WTC11 (cell line): ENCODE results near the gene RPH3AL. TPM values are rescaled to one million over a fixed set of nuclear protein-coding genes. Genes with fewer than 3 reads are reported as not detected.

Experiments used
- ATAC-seq: fragments of 200-7000 bp; cut with Tn5 transposase; 2 replicates; pipeline ENCODE4 v1.10.0; 2021; ENCODE audit warnings: mild to moderate bottlenecking, moderate library complexity
- CTCF ChIA-PET: fragments of 300-600 bp; sonication (Branson Sonifier 250); formaldehyde crosslinking; loops from one replicate; lab custom pipeline; 2021; ENCODE audit warnings: antibody characterized with exemption; lab: Charles Lee
- POLR2A ChIA-PET: fragments of 350-600 bp; sonication (Branson Sonifier 250); formaldehyde crosslinking; loops from one replicate; lab custom pipeline; 2021; ENCODE audit warnings: antibody characterized with exemption; lab: Charles Lee
- DNase-seq: peaks from one replicate; pipeline ENCODE4 v3.0.0; 2021; ENCODE audit warnings: low spot score
- H3K27ac Mint-ChIP-seq: 2 replicates; pipeline ENCODE4 v1.8.0; 2021; ENCODE audit warnings: mixed read lengths
- H3K27me3 Mint-ChIP-seq: 2 replicates; pipeline ENCODE4 v1.8.0; 2021; ENCODE audit warnings: low read depth, mild to moderate bottlenecking, moderate library complexity, mixed read lengths
- H3K36me3 Mint-ChIP-seq: 2 replicates; pipeline ENCODE4 v1.8.0; 2021; ENCODE audit warnings: mixed read lengths
- H3K4me1 Mint-ChIP-seq: 2 replicates; pipeline ENCODE4 v1.8.0; 2022; ENCODE audit warnings: mixed read lengths
- H3K4me3 Mint-ChIP-seq: 2 replicates; pipeline ENCODE4 v1.8.0; 2021; ENCODE audit warnings: mild to moderate bottlenecking, moderate library complexity, mixed read lengths
- H3K9me3 Mint-ChIP-seq: 2 replicates; pipeline ENCODE4 v1.8.0; 2021; ENCODE audit warnings: mixed read lengths
- AFF4 ChIP-seq: sonication (generic); formaldehyde crosslinking; IDR thresholded peaks from 2 replicates; pipeline ENCODE4 v1.8.1; 2023; ENCODE audit warnings: mild to moderate bottlenecking, missing genetic modification reagents, borderline replicate concordance
- CBFB ChIP-seq: sonication (generic); formaldehyde crosslinking; IDR thresholded peaks from 2 replicates; pipeline ENCODE4 v1.8.1; 2022; ENCODE audit warnings: mild to moderate bottlenecking, low read depth, missing genetic modification reagents
- E2F1 ChIP-seq: sonication (generic); formaldehyde crosslinking; IDR thresholded peaks from 2 replicates; pipeline ENCODE4 v1.8.0; 2022; ENCODE audit warnings: mild to moderate bottlenecking, missing genetic modification reagents
- ELF4 ChIP-seq: sonication (generic); formaldehyde crosslinking; IDR thresholded peaks from 2 replicates; pipeline ENCODE4 v1.8.1; 2022; ENCODE audit warnings: low read depth, mild to moderate bottlenecking, moderate library complexity, missing genetic modification reagents
- ETV6 ChIP-seq: sonication (generic); formaldehyde crosslinking; IDR thresholded peaks from 2 replicates; pipeline ENCODE4 v1.8.1; 2022; ENCODE audit warnings: mild to moderate bottlenecking, missing genetic modification reagents
- GTF2I ChIP-seq: fragments of 250-450 bp; sonication (Bioruptor Pico); conservative IDR thresholded peaks from 2 replicates; pipeline ENCODE4 v1.4.0; 2021; ENCODE audit warnings: mild to moderate bottlenecking
- NFYB ChIP-seq: sonication (generic); formaldehyde crosslinking; conservative IDR thresholded peaks from 2 replicates; pipeline ENCODE4 v1.8.0; 2022; ENCODE audit warnings: low read depth, missing genetic modification reagents
- NR3C1 ChIP-seq: sonication (generic); formaldehyde crosslinking; conservative IDR thresholded peaks from 2 replicates; pipeline ENCODE4 v1.8.1; 2023; ENCODE audit warnings: low read depth, mild to moderate bottlenecking, missing genetic modification reagents
- SMAD4 ChIP-seq: sonication (generic); formaldehyde crosslinking; IDR thresholded peaks from 2 replicates; pipeline ENCODE4 v1.8.0; 2022; ENCODE audit warnings: mild to moderate bottlenecking, missing genetic modification reagents
- SOX15 ChIP-seq: fragments of 250-450 bp; sonication (Bioruptor Pico); IDR thresholded peaks from 2 replicates; pipeline ENCODE4 v1.9.0; 2021; ENCODE audit warnings: mild to moderate bottlenecking
- ZBTB21 ChIP-seq: sonication (generic); formaldehyde crosslinking; IDR thresholded peaks from 2 replicates; pipeline ENCODE4 v1.8.1; 2023; ENCODE audit warnings: mild to moderate bottlenecking, missing genetic modification reagents, borderline replicate concordance
- ZNF317 ChIP-seq: sonication (generic); formaldehyde crosslinking; IDR thresholded peaks from 2 replicates; pipeline ENCODE4 v1.8.1; 2023; ENCODE audit warnings: low read depth, mild to moderate bottlenecking, moderate library complexity, missing genetic modification reagents, borderline replicate concordance
- ZNF671 ChIP-seq: fragments of 250-450 bp; sonication (Bioruptor Pico); IDR thresholded peaks from 2 replicates; pipeline ENCODE4 v1.8.0; 2021; ENCODE audit warnings: mild to moderate bottlenecking
- total RNA-seq: library from RNA; stranded (reverse); gene quantifications from 3 replicates; pipeline ENCODE4 v1.2.3, GENCODE V29; 2021
- TF ChIP-seq, protein P1 (sequence below): sonication (generic); formaldehyde crosslinking; conservative IDR thresholded peaks from 2 replicates; pipeline ENCODE4 v1.8.1; 2023; ENCODE audit warnings: mild to moderate bottlenecking, low read depth, missing genetic modification reagents, moderate library complexity
- TF ChIP-seq, protein P2 (sequence below): sonication (generic); formaldehyde crosslinking; IDR thresholded peaks from 2 replicates; pipeline ENCODE4 v1.8.0; 2023; ENCODE audit warnings: missing genetic modification reagents, mild to moderate bottlenecking, borderline replicate concordance
- TF ChIP-seq, protein P3 (sequence below): fragments of 250-450 bp; sonication (Bioruptor Pico); conservative IDR thresholded peaks from 2 replicates; pipeline ENCODE4 v1.9.0; 2021; ENCODE audit warnings: mild to moderate bottlenecking
- TF ChIP-seq, protein P4 (sequence below): fragments of 250-450 bp; sonication (Bioruptor Pico); IDR thresholded peaks from 2 replicates; pipeline ENCODE4 v1.9.0; 2021; ENCODE audit warnings: mild to moderate bottlenecking, borderline replicate concordance

The RPH3AL gene
- total RNA-seq, 1 experiment from 2014 or later = 2.0 TPM

- H3K4me3 Mint-ChIP-seq = no peak overlapping the region
- ATAC-seq (no peak), DNase-seq (no peak)
- no peaks in the 10 kb centered on the region for H3K4me1 Mint-ChIP-seq
- H3K9me3 Mint-ChIP-seq = peaks cover 6% of the 10 kb centered on the region; the same call in 1 of the 2 replicates
- H3K27me3 Mint-ChIP-seq = peaks cover 6% of the 10 kb centered on the region
- H3K27ac Mint-ChIP-seq = no peak overlapping the region
- H3K36me3 Mint-ChIP-seq = no peaks in the 10 kb centered on the region
- ChIA-PET POLR2A (no interaction called here), CTCF (no interaction called here)
- TF ChIP-seq E2F1 (CRISPR knock-in tag) (no peak), ETV6 (CRISPR knock-in tag) (no peak), GTF2I (no peak), AFF4 (CRISPR knock-in tag) (no peak), ELF4 (no peak), SOX15 (CRISPR knock-in tag) (no peak), NFYB (CRISPR knock-in tag) (no peak), SMAD4 (CRISPR knock-in tag) (no peak), ZNF317 (no peak), NR3C1 (CRISPR knock-in tag) (no peak), CBFB (no peak), ZBTB21 (no peak), ZNF671 (no peak)
- TF ChIP-seq, protein P1, sequence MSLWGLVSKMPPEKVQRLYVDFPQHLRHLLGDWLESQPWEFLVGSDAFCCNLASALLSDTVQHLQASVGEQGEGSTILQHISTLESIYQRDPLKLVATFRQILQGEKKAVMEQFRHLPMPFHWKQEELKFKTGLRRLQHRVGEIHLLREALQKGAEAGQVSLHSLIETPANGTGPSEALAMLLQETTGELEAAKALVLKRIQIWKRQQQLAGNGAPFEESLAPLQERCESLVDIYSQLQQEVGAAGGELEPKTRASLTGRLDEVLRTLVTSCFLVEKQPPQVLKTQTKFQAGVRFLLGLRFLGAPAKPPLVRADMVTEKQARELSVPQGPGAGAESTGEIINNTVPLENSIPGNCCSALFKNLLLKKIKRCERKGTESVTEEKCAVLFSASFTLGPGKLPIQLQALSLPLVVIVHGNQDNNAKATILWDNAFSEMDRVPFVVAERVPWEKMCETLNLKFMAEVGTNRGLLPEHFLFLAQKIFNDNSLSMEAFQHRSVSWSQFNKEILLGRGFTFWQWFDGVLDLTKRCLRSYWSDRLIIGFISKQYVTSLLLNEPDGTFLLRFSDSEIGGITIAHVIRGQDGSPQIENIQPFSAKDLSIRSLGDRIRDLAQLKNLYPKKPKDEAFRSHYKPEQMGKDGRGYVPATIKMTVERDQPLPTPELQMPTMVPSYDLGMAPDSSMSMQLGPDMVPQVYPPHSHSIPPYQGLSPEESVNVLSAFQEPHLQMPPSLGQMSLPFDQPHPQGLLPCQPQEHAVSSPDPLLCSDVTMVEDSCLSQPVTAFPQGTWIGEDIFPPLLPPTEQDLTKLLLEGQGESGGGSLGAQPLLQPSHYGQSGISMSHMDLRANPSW (CRISPR knock-in tag) = no peak
- TF ChIP-seq, protein P2, sequence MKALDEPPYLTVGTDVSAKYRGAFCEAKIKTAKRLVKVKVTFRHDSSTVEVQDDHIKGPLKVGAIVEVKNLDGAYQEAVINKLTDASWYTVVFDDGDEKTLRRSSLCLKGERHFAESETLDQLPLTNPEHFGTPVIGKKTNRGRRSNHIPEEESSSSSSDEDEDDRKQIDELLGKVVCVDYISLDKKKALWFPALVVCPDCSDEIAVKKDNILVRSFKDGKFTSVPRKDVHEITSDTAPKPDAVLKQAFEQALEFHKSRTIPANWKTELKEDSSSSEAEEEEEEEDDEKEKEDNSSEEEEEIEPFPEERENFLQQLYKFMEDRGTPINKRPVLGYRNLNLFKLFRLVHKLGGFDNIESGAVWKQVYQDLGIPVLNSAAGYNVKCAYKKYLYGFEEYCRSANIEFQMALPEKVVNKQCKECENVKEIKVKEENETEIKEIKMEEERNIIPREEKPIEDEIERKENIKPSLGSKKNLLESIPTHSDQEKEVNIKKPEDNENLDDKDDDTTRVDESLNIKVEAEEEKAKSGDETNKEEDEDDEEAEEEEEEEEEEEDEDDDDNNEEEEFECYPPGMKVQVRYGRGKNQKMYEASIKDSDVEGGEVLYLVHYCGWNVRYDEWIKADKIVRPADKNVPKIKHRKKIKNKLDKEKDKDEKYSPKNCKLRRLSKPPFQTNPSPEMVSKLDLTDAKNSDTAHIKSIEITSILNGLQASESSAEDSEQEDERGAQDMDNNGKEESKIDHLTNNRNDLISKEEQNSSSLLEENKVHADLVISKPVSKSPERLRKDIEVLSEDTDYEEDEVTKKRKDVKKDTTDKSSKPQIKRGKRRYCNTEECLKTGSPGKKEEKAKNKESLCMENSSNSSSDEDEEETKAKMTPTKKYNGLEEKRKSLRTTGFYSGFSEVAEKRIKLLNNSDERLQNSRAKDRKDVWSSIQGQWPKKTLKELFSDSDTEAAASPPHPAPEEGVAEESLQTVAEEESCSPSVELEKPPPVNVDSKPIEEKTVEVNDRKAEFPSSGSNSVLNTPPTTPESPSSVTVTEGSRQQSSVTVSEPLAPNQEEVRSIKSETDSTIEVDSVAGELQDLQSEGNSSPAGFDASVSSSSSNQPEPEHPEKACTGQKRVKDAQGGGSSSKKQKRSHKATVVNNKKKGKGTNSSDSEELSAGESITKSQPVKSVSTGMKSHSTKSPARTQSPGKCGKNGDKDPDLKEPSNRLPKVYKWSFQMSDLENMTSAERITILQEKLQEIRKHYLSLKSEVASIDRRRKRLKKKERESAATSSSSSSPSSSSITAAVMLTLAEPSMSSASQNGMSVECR (CRISPR knock-in tag) = no peak
- TF ChIP-seq, protein P3, sequence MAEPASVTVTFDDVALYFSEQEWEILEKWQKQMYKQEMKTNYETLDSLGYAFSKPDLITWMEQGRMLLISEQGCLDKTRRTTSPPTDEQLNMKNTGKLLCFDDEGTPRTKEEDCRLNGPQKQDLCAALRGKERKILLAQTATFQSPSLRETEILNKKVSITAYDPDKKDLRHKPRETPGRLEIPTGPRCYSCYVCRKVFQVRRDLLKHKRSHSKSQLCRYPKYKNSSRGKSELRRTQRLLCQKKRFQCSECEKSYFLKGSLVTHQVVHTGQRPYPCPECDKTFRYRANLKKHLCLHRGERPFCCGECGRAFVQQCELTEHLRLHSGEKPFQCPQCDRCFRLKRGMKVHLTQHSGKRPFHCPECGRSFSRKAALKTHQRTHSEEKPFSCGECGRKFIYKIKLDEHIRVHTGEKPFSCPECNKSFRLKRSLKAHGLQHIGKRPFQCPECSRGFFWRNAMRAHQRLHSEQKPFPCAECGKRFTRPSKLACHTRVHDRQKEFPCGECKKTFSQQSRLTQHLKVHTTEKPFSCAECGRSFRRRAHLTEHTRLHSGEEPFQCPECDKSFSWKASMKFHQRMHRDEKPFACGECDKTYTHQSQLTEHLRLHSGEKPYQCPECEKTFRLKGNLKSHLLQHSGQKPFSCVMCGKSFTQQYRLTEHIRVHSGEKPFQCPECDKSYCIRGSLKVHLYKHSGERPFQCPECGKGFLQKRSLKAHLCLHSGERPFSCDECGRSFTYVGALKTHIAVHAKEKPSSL (CRISPR knock-in tag) = no peak
- TF ChIP-seq, protein P4, sequence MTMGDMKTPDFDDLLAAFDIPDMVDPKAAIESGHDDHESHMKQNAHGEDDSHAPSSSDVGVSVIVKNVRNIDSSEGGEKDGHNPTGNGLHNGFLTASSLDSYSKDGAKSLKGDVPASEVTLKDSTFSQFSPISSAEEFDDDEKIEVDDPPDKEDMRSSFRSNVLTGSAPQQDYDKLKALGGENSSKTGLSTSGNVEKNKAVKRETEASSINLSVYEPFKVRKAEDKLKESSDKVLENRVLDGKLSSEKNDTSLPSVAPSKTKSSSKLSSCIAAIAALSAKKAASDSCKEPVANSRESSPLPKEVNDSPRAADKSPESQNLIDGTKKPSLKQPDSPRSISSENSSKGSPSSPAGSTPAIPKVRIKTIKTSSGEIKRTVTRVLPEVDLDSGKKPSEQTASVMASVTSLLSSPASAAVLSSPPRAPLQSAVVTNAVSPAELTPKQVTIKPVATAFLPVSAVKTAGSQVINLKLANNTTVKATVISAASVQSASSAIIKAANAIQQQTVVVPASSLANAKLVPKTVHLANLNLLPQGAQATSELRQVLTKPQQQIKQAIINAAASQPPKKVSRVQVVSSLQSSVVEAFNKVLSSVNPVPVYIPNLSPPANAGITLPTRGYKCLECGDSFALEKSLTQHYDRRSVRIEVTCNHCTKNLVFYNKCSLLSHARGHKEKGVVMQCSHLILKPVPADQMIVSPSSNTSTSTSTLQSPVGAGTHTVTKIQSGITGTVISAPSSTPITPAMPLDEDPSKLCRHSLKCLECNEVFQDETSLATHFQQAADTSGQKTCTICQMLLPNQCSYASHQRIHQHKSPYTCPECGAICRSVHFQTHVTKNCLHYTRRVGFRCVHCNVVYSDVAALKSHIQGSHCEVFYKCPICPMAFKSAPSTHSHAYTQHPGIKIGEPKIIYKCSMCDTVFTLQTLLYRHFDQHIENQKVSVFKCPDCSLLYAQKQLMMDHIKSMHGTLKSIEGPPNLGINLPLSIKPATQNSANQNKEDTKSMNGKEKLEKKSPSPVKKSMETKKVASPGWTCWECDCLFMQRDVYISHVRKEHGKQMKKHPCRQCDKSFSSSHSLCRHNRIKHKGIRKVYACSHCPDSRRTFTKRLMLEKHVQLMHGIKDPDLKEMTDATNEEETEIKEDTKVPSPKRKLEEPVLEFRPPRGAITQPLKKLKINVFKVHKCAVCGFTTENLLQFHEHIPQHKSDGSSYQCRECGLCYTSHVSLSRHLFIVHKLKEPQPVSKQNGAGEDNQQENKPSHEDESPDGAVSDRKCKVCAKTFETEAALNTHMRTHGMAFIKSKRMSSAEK (CRISPR knock-in tag) = no peak
These were observed 41.5 kb upstream of the RPH3AL start for GRCh38 chr17:393806-394717.
